Measurements from ENCODE around the gene ST3GAL2. TPM values are rescaled to one million over a fixed set of nuclear protein-coding genes. Genes with fewer than 3 reads are reported as not detected.
A peak's percentile ranks its signal among the peaks of the same experiment; 100 is the strongest.

Gene ST3GAL2
- polyA plus RNA-seq, 1 experiment, result 12.4 TPM

GRCh38 chr16:70472786-70473433 is 34.0 kb upstream of the ST3GAL2 start:
- H3K27me3 ChIP-seq (ENCODE audit: control insufficient read depth, insufficient read depth, low read length), result no peaks in the 10 kb centered on the region
- H3K4me3 ChIP-seq (ENCODE audit: low read depth, low read length), result no peak overlapping the region
- H3K27ac ChIP-seq (ENCODE audit: low read depth, low read length), result no peak overlapping the region
- DNase-seq (ENCODE audit: low read depth, low spot score), result no peak
- ChIA-PET POLR2A (no interaction called here), CTCF (no interaction called here)
- TF ChIP-seq CTCF (IDR thresholded peaks at IDR 0.05; ENCODE audit: low read depth, low read length), result no peak
- no peaks in the 10 kb centered on the region; the same call in 1 of the 2 replicates for H3K9me3 ChIP-seq (ENCODE audit: control insufficient read depth, insufficient read depth, low read length)

GRCh38 chr16:70470927-70471341 is 32.0 kb upstream of the ST3GAL2 start:
- ChIA-PET POLR2A (interaction anchor here (0.6 to 0.7 kb wide), 2 partner anchors 52 to 98 kb away, joined by 4 to 7 read pairs; partner anchors contain the start of genes COG4 and SF3B3), CTCF (interaction anchor here (0.6 to 0.9 kb wide), 3 partner anchors 77 to 91 kb away, joined by 3 to 4 read pairs (median 3); no protein-coding TSS in a partner anchor)
- H3K27me3 ChIP-seq (ENCODE audit: control insufficient read depth, insufficient read depth, low read length), result no peaks in the 10 kb centered on the region
- no peak for DNase-seq (ENCODE audit: low read depth, low spot score)
- peak; percentile 49 for TF ChIP-seq CTCF (IDR thresholded peaks at IDR 0.05; ENCODE audit: low read depth, low read length)
- H3K27ac ChIP-seq (ENCODE audit: low read depth, low read length), result no peak overlapping the region
- H3K9me3 ChIP-seq (ENCODE audit: control insufficient read depth, insufficient read depth, low read length), result no peaks in the 10 kb centered on the region; the same call in 1 of the 2 replicates
- no peak overlapping the region for H3K4me3 ChIP-seq (ENCODE audit: low read depth, low read length)

GRCh38 chr16:70470141-70470926 is 31.4 kb upstream of the ST3GAL2 start:
- Histone ChIP-seq H3K4me3 (ENCODE audit: low read depth, low read length) (no peak overlapping the region), H3K9me3 (ENCODE audit: control insufficient read depth, insufficient read depth, low read length) (no peaks in the 10 kb centered on the region; the same call in 1 of the 2 replicates), H3K27me3 (ENCODE audit: control insufficient read depth, insufficient read depth, low read length) (no peaks in the 10 kb centered on the region), H3K27ac (ENCODE audit: low read depth, low read length) (no peak overlapping the region)
- CTCF ChIA-PET, result interaction anchor here (0.6 to 0.9 kb wide), 2 partner anchors 76 to 88 kb away, joined by 3 read pairs; no protein-coding TSS in a partner anchor
- POLR2A ChIA-PET, result interaction anchor here (0.8 kb wide), 1 partner anchor 244 kb away, joined by 3 read pairs; no protein-coding TSS in a partner anchor
- TF ChIP-seq CTCF (IDR thresholded peaks at IDR 0.05; ENCODE audit: low read depth, low read length), result no peak
- DNase-seq (ENCODE audit: low read depth, low spot score), result no peak

- no peak for TF ChIP-seq CTCF (IDR thresholded peaks at IDR 0.05; ENCODE audit: low read depth, low read length)
- Histone ChIP-seq H3K27ac (ENCODE audit: low read depth, low read length) (no peak overlapping the region), H3K4me3 (ENCODE audit: low read depth, low read length) (no peak overlapping the region), H3K27me3 (ENCODE audit: control insufficient read depth, insufficient read depth, low read length) (no peaks in the 10 kb centered on the region), H3K9me3 (ENCODE audit: control insufficient read depth, insufficient read depth, low read length) (no peaks in the 10 kb centered on the region; the same call in 1 of the 2 replicates)
- ChIA-PET POLR2A (interaction anchor here (0.6 kb wide), 2 partner anchors 14 to 95 kb away, joined by 3 to 7 read pairs; no protein-coding TSS in a partner anchor), CTCF (interaction anchor here (0.7 kb wide), 1 partner anchor 95 kb away, joined by 3 read pairs; no protein-coding TSS in a partner anchor)
- DNase-seq (ENCODE audit: low read depth, low spot score), result no peak
These were observed 30.1 kb upstream of the ST3GAL2 start for GRCh38 chr16:70468776-70469525.

Data from AG04450 (cell line).